Measurements from ENCODE around the gene DPP6.
A peak's percentile ranks its signal among the peaks of the same experiment; 100 is the strongest.

GRCh38 chr7:154841731-154842331 is 789.6 kb downstream of the DPP6 start:
- TF ChIP-seq RFX5 (IDR thresholded peaks at IDR 0.05; ENCODE audit: low read length): peak; percentile 32; the same call in 1 of the 2 replicates
- TF ChIP-seq, protein P1, sequence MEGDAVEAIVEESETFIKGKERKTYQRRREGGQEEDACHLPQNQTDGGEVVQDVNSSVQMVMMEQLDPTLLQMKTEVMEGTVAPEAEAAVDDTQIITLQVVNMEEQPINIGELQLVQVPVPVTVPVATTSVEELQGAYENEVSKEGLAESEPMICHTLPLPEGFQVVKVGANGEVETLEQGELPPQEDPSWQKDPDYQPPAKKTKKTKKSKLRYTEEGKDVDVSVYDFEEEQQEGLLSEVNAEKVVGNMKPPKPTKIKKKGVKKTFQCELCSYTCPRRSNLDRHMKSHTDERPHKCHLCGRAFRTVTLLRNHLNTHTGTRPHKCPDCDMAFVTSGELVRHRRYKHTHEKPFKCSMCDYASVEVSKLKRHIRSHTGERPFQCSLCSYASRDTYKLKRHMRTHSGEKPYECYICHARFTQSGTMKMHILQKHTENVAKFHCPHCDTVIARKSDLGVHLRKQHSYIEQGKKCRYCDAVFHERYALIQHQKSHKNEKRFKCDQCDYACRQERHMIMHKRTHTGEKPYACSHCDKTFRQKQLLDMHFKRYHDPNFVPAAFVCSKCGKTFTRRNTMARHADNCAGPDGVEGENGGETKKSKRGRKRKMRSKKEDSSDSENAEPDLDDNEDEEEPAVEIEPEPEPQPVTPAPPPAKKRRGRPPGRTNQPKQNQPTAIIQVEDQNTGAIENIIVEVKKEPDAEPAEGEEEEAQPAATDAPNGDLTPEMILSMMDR (IDR thresholded peaks at IDR 0.05): no peak
- no peak for TF ChIP-seq POLR2AphosphoS5 (IDR thresholded peaks at IDR 0.05; ENCODE audit: low read depth, low read length)
